ENCODE data around the gene AJM1. TPM values are rescaled to one million over a fixed set of nuclear protein-coding genes. Genes with fewer than 3 reads are reported as not detected.
"Not testable (repeated sequence)": the region's sequence is repeated elsewhere in the genome, so short reads cannot be mapped to it uniquely, and the experiment has no call there.

AJM1 gene
- 1 to 10 TPM; 2.0 to 3.9 (median 3.7) TPM for total RNA-seq

GRCh38 chr9:136842380-136842948, at the start of gene AJM1:
TSS of gene AJM1 (plus strand) at chr9:136842478. CDS start at chr9:136844415, 1,937 bp downstream.
- TF ChIP-seq CTCF (IDR thresholded peaks at IDR 0.05) (peak; percentile 85 to 98 (median 91)), EP300 (IDR thresholded peaks at IDR 0.05) (peak in 1 of 2 donors; percentile 32)
- Histone ChIP-seq H3K36me3 (peaks cover 0 to 36% (median 0%) of the 10 kb centered on the region in 3 donors), H3K4me3 (peak within 1 kb of the TSS; percentile 22 to 54 (median 36)), H3K4me1 (peaks cover 0 to 71% (median 43%) of the 10 kb centered on the region in 4 donors), H3K27me3 (peaks cover 3 to 36% of the 10 kb centered on the region in 2 donors), H3K27ac (peak within 1 kb of the TSS in 3 of 4 donors; percentile 25 to 74 (median 65))
- 0% methylated on average over 4 to 14 of the region's 27 CpGs for WGBS, 2 donors
- not testable (repeated sequence) for H3K9me3 ChIP-seq
- DNase-seq (ENCODE audit: low spot score in 2 of 2), result peak in 1 of 2 donors; percentile 66

GRCh38 chr9:136793086-136793946, 49.0 kb upstream of the AJM1 start:
- no peak for DNase-seq (ENCODE audit: low spot score in 2 of 2)
- H3K27me3 ChIP-seq, result peaks cover 0 to 20% of the 10 kb centered on the region in 2 donors
- WGBS, 2 donors, result 81 to 82% methylated on average over 17 of the region's 17 CpGs
- H3K27ac ChIP-seq, result peak overlapping the region in 1 of 4 donors; percentile 98
- peaks cover 0 to 42% (median 16%) of the 10 kb centered on the region in 4 donors for H3K4me1 ChIP-seq
- no peaks in the 10 kb centered on the region for H3K9me3 ChIP-seq
- no peak overlapping the region for H3K4me3 ChIP-seq
- TF ChIP-seq CTCF (IDR thresholded peaks at IDR 0.05), result no peak
- no peak for TF ChIP-seq POLR2A (IDR thresholded peaks at IDR 0.05)
- TF ChIP-seq EP300 (IDR thresholded peaks at IDR 0.05), result no peak
- peaks cover 0 to 22% (median 0%) of the 10 kb centered on the region in 3 donors for H3K36me3 ChIP-seq

GRCh38 chr9:136794281-136794999, 47.8 kb upstream of the AJM1 start:
- 89 to 91% methylated on average over 14 of the region's 14 CpGs for WGBS, 2 donors
- no peak for DNase-seq (ENCODE audit: low spot score in 2 of 2)
- peaks cover 0 to 47% (median 18%) of the 10 kb centered on the region in 4 donors for H3K4me1 ChIP-seq
- H3K36me3 ChIP-seq, result peaks cover 0 to 22% (median 0%) of the 10 kb centered on the region in 3 donors
- no peak overlapping the region for H3K4me3 ChIP-seq
- H3K27ac ChIP-seq, result no peak overlapping the region
- peaks cover 0 to 32% of the 10 kb centered on the region in 2 donors for H3K27me3 ChIP-seq
- TF ChIP-seq EP300 (IDR thresholded peaks at IDR 0.05) (no peak), CTCF (IDR thresholded peaks at IDR 0.05) (no peak), POLR2A (IDR thresholded peaks at IDR 0.05) (no peak)
- H3K9me3 ChIP-seq, result no peaks in the 10 kb centered on the region

- Histone ChIP-seq H3K4me1 (peaks cover 0 to 50% (median 21%) of the 10 kb centered on the region in 4 donors), H3K27me3 (peaks cover 0 to 37% of the 10 kb centered on the region in 2 donors), H3K9me3 (no peaks in the 10 kb centered on the region), H3K4me3 (no peak overlapping the region), H3K27ac (no peak overlapping the region), H3K36me3 (peaks cover 0 to 22% (median 0%) of the 10 kb centered on the region in 3 donors)
- WGBS, 2 donors, result 59 to 67% methylated on average over 6 of the region's 6 CpGs
- TF ChIP-seq POLR2A (IDR thresholded peaks at IDR 0.05) (no peak), EP300 (IDR thresholded peaks at IDR 0.05) (no peak), CTCF (IDR thresholded peaks at IDR 0.05) (no peak)
- no peak for DNase-seq (ENCODE audit: low spot score in 2 of 2)
These were observed 47.3 kb upstream of the AJM1 start for GRCh38 chr9:136795000-136795348.
